OCI-LY7 (cell line): ENCODE results near the gene PDXDC1. TPM values are rescaled to one million over a fixed set of nuclear protein-coding genes. Genes with fewer than 3 reads are reported as not detected.
"Not testable (repeated sequence)": the region's sequence is repeated elsewhere in the genome, so short reads cannot be mapped to it uniquely, and the experiment has no call there.

Experiments used
- BruUV-seq: library from RNA; stranded (reverse); fragments of 400-500 nt; replicated peaks from 2 replicates; lab custom pipeline; 2021; lab: Mats Ljungman, UMichigan
- CTCF ChIA-PET: fragments of 300-600 bp; sonication (Branson Sonifier 250); formaldehyde crosslinking; loops from one replicate; lab custom pipeline; 2022; ENCODE audit warnings: antibody characterized with exemption; ENCODE audit not compliant: unreplicated experiment; lab: Charles Lee
- POLR2A ChIA-PET: fragments of 300-600 bp; sonication (Branson Sonifier 250); formaldehyde crosslinking; loops from one replicate; lab custom pipeline; 2022; ENCODE audit warnings: antibody characterized with exemption; lab: Charles Lee
- DNase-seq: peaks from one replicate; pipeline ENCODE4 v3.0.0-alpha.2; 2015; ENCODE audit warnings: low spot score
- H2AFZ ChIP-seq: fragments of 200-600 bp; sonication (generic), shearing (Covaris generic); 2 replicates; pipeline ENCODE4 v1.6.1; 2014; ENCODE audit warnings: mild to moderate bottlenecking, antibody characterized with exemption, low read length, moderate library complexity
- H3K27ac ChIP-seq: fragments of 200-600 bp; sonication (generic); 2 replicates; pipeline ENCODE4 v1.5.1; 2014; ENCODE audit warnings: mixed run types, low read depth, mild to moderate bottlenecking, moderate library complexity, low read length, inconsistent platforms; ENCODE audit not compliant: poor library complexity, severe bottlenecking
- H3K36me3 ChIP-seq: fragments of 200-600 bp; sonication (generic); 2 replicates; pipeline ENCODE4 v1.6.1; 2014; ENCODE audit warnings: mild to moderate bottlenecking, antibody characterized with exemption, low read length, moderate library complexity, mixed read lengths; ENCODE audit not compliant: insufficient read depth
- H3K4me1 ChIP-seq: fragments of 200-600 bp; sonication (generic); 2 replicates; pipeline ENCODE4 v1.5.1; 2014; ENCODE audit warnings: mild to moderate bottlenecking, low read length; ENCODE audit not compliant: insufficient read depth, poor library complexity, severe bottlenecking
- H3K4me2 ChIP-seq: fragments of 200-600 bp; sonication (generic); 2 replicates; pipeline ENCODE4 v1.6.1; 2014; ENCODE audit warnings: mild to moderate bottlenecking, low read length
- H3K4me3 ChIP-seq: fragments of 200-600 bp; sonication (generic); 2 replicates; pipeline ENCODE4 v1.5.1; 2014; ENCODE audit warnings: mild to moderate bottlenecking, low read depth, low read length; ENCODE audit not compliant: poor library complexity, severe bottlenecking
- H3K79me2 ChIP-seq: fragments of 200-600 bp; sonication (generic); 2 replicates; pipeline ENCODE4 v1.6.1; 2016; ENCODE audit warnings: low read depth, mild to moderate bottlenecking, low read length, moderate library complexity, mixed read lengths; ENCODE audit not compliant: insufficient read depth
- H3K9me2 ChIP-seq: fragments of 200-600 bp; sonication (generic); 2 replicates; pipeline ENCODE4 v1.6.1; 2016; ENCODE audit warnings: mild to moderate bottlenecking, low read length, mixed read lengths; ENCODE audit not compliant: insufficient read depth
- H3K9me3 ChIP-seq: fragments of 200-600 bp; sonication (generic); 2 replicates; pipeline ENCODE4 v1.6.1; 2014; ENCODE audit warnings: mild to moderate bottlenecking, mixed run types, low read length, mixed read lengths
- H4K20me1 ChIP-seq: fragments of 200-600 bp; sonication (generic); 2 replicates; pipeline ENCODE4 v1.6.1; 2014; ENCODE audit warnings: mild to moderate bottlenecking, antibody characterized with exemption, low read length, moderate library complexity, mixed read lengths; ENCODE audit not compliant: insufficient read depth
- intact Hi-C: fragments of 100-400 bp; cut with micrococcal nuclease; formaldehyde crosslinking; loops from one replicate; pipeline ENCODE4 v1.10.0; 2022; ENCODE audit not compliant: unreplicated experiment
- total RNA-seq, 2 experiments: library from RNA; depleted of rRNA in 1 of 2; stranded (reverse); fragments of >200 nt in 1 of 2; shearing (Covaris generic) in 1 of 2; gene quantifications; 2 replicates each; pipeline ENCODE4 v1.2.3, GENCODE V29; 2014 to 2022

Gene PDXDC1
- total RNA-seq, 2 experiments from 2014 or later, result 43.0 to 83.3 TPM

DNA sequence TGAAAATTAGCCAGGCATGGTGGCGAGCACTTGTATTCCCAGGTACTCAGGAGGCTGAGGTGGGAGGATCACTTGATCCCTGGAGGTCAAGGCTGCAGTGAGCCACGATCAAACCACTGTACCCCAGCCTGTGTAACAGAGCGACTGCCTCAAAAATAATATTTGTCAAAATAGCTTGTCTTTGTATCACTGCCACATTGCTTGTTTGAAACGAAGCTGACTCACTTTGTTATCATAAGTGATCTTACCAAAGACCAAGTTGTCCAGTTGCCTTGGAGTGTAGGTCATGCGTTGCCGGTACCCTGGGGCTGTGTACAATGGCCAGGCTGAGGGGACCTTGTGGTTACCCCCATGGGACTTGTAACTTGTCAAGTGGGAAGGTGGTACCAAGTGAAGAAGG lies 21.9 kb downstream of the PDXDC1 start:
- BruUV-seq, H4K20me1 ChIP-seq, intact Hi-C loops: not testable (repeated sequence)

GRCh38 chr16:14998300-14998699 lies 23.5 kb downstream of the PDXDC1 start:
- H3K27ac ChIP-seq, BruUV-seq, CTCF ChIA-PET, H2AFZ ChIP-seq, DNase-seq, H3K4me2 ChIP-seq, H3K4me1 ChIP-seq, H4K20me1 ChIP-seq, H3K9me2 ChIP-seq, H3K4me3 ChIP-seq, H3K9me3 ChIP-seq, POLR2A ChIA-PET, intact Hi-C loops: not testable (repeated sequence)
- Histone ChIP-seq H3K79me2 (peaks cover 12% of the 10 kb centered on the region; the same call in 1 of the 2 replicates), H3K36me3 (peaks cover 19% of the 10 kb centered on the region)

More for the DNA sequence above, 21.9 kb downstream of the PDXDC1 start:
- POLR2A ChIA-PET, H2AFZ ChIP-seq, H3K27ac ChIP-seq, H3K4me2 ChIP-seq, H3K4me3 ChIP-seq, DNase-seq, H3K9me2 ChIP-seq, CTCF ChIA-PET, H3K4me1 ChIP-seq, H3K9me3 ChIP-seq: not testable (repeated sequence)
- peaks cover 12% of the 10 kb centered on the region; the same call in 1 of the 2 replicates for H3K79me2 ChIP-seq
- H3K36me3 ChIP-seq, result peaks cover 28% of the 10 kb centered on the region

- H2AFZ ChIP-seq, H3K4me3 ChIP-seq, H3K4me1 ChIP-seq, DNase-seq, H4K20me1 ChIP-seq, H3K27ac ChIP-seq, POLR2A ChIA-PET, intact Hi-C loops, CTCF ChIA-PET, H3K4me2 ChIP-seq, H3K9me3 ChIP-seq, H3K9me2 ChIP-seq, BruUV-seq: not testable (repeated sequence)
- Histone ChIP-seq H3K36me3 (peaks cover 27% of the 10 kb centered on the region), H3K79me2 (peaks cover 12% of the 10 kb centered on the region; the same call in 1 of the 2 replicates)
Measured at GRCh38 chr16:14999845-15000244, 25.0 kb downstream of the PDXDC1 start.

DNA sequence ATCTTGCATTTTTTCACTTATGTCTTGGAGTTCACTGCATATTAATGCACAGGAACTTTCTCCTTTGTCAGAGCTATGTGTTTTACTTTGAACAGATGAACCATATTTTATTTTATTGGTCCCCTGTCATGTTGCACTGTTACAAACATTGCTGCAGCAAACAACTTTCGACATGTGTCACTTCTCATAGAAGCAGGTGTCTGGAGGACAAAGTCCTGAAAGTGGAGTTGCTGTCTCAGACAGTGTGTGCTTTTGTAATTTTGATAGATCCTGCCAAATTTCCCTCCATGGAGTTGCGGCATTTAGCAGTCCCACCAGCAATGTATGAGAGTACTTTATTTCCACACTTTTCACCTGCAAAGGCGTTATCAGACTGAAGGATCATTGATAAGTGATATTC lies 27.6 kb downstream of the PDXDC1 start:
- POLR2A ChIA-PET, H3K79me2 ChIP-seq, BruUV-seq, H3K4me1 ChIP-seq, H3K4me3 ChIP-seq, H3K9me3 ChIP-seq, H3K4me2 ChIP-seq, H3K9me2 ChIP-seq, CTCF ChIA-PET, intact Hi-C loops, DNase-seq, H4K20me1 ChIP-seq, H3K27ac ChIP-seq, H2AFZ ChIP-seq: not testable (repeated sequence)
- peaks cover 45% of the 10 kb centered on the region for H3K36me3 ChIP-seq

DNA sequence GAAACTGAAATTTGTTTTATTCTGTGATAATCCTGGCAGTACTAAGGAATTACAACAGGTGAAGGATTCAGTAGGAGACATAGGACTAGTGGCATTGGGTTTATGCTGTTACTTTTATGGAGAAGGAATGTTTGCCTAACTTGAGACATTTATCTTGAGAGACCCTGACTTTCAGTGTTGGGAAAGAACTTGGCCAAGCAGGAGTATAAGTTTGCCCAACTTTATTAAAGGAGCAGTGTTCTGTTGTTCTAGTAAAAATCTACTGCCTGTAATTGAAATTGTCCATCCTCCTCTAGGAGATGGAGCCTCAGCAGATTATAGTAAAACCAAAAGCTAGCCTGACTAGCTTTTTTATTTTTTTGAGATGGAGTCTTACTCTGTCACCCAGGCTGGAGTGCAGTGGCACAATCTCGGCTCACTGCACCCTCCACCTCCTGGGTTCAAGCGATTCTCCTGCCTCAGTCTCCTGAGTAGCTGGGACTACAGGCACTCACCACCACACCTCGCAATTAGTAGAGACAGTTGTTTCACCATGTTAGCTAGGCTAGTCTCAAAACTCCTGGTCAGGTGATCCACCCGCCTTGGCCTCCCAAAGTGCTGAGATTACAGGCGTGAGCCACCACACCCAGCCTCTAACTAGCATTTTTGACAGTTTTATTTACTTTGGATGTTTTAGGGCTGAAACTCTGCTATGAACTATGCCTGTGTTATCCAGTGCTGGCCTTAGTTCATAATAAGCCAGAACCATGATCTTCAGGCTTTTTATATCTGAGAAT lies 30.7 kb downstream of the PDXDC1 start:
- H3K9me3 ChIP-seq, POLR2A ChIA-PET, CTCF ChIA-PET, H3K27ac ChIP-seq, BruUV-seq, H3K9me2 ChIP-seq, H3K4me3 ChIP-seq, H3K79me2 ChIP-seq, DNase-seq, H3K4me1 ChIP-seq, H3K4me2 ChIP-seq, intact Hi-C loops, H4K20me1 ChIP-seq, H2AFZ ChIP-seq: not testable (repeated sequence)
- peaks cover 39% of the 10 kb centered on the region for H3K36me3 ChIP-seq

DNA sequence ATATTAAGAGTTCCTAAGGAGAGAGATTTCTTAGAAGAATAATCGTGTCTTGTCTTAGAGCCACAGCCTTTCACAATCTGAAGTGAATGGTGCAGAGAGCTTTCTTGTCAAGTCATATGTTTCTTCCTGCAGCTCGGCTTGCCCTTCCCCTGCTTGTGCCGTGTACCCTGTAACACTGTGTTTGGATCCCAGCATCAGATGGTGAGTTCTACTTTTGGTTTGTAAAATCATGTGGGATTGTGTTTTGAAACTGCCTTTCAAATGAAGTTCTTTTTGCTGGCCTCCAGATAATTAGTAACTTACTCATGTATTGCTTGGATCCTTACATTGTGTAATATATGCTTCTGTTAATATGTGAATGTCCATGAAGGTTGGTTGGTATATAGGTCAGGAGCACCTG lies 33.8 kb downstream of the PDXDC1 start:
- H4K20me1 ChIP-seq, H3K9me2 ChIP-seq, H3K79me2 ChIP-seq, CTCF ChIA-PET, POLR2A ChIA-PET, BruUV-seq, H3K4me2 ChIP-seq, H2AFZ ChIP-seq, H3K9me3 ChIP-seq, H3K4me1 ChIP-seq, DNase-seq, H3K27ac ChIP-seq, intact Hi-C loops, H3K4me3 ChIP-seq: not testable (repeated sequence)
- H3K36me3 ChIP-seq, result peaks cover 60% of the 10 kb centered on the region
